GM18909 (cell line): ENCODE data around the gene CDH13.

Experiments used
- ATAC-seq: cut with Tn5 transposase; IDR thresholded peaks from one replicate; pipeline ENCODE4 v1.9.1; 2021; ENCODE audit warnings: mild to moderate bottlenecking; ENCODE audit not compliant: unreplicated experiment, poor library complexity

CDH13 gene

DNA sequence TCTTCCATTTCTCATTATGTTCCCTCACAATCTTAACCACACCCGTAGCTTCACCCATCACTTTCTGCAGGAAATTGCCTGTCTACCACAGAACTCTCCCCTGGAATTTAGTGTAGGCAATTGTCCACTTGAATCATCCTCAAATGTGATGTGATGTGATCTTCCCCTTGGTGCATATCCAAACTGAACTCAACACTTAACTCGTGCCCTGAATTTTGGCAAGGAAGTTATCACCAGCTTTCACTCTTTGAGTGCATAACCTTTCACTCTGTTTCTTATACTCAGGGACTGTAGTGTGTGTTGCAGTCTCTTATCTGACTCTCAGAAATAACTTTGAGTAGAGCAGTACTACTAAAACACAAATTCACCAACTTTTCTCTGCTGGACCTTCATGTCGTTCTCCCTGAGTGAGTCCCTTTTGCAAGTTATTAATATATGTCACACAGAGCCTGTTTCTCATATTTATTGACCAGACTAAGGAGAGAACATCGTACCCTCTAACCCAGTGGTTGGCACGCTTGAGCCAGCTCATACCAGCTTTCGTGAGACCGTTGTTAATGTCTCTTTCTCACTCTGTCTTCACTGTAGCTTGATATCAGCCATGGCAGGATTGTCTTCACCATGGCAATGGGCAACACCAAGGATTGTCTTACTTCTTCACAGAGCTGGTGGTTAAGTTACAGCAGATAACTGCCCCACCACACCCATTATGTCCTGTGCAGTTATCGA is 622.1 kb downstream of the CDH13 start:
- ATAC-seq: no peak

DNA sequence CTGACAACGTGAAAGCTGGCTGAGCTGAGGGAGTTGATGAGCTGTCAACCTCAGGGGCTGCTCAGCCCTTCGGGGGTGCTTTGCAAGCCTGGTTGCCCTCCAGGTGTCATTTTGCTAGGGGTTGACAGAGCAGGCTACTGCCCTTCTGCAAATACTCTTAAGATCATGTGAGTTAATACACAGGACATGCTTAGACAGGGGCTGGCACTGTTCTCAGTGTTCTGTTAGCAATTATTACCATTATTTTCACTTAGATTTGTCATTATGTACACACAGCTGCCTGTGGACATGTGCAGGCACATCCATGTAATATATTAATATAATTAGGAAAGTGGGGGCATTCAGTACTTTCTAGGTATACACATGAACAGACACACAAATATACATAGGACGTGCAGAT is 626.8 kb downstream of the CDH13 start:
- no peak for ATAC-seq

DNA sequence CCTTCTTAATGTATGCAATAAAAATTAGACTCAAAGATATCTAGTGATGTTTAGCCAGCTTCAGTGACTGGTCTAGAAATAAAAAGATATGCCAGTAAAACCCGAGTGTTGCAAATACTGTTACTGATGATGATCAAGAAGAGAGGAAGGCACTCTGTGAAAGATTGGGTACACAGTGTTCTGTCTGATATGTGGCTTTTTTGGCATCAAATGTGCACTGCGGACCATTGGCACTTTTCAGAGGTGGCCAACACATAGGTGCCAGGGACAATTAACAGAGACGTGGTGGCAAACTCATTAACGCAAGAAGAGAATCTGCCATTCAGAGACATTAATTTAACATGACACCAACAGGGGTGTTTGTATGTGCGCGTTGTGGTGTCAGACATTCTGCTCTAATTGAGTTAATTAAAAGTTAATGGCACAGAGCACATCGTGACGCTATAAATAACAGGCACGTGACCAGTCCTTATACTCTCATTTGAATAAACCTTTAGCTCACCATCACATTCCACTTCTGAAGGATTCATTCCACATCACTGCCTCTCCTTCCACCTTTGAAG is 631.7 kb downstream of the CDH13 start:
- no peak for ATAC-seq

DNA sequence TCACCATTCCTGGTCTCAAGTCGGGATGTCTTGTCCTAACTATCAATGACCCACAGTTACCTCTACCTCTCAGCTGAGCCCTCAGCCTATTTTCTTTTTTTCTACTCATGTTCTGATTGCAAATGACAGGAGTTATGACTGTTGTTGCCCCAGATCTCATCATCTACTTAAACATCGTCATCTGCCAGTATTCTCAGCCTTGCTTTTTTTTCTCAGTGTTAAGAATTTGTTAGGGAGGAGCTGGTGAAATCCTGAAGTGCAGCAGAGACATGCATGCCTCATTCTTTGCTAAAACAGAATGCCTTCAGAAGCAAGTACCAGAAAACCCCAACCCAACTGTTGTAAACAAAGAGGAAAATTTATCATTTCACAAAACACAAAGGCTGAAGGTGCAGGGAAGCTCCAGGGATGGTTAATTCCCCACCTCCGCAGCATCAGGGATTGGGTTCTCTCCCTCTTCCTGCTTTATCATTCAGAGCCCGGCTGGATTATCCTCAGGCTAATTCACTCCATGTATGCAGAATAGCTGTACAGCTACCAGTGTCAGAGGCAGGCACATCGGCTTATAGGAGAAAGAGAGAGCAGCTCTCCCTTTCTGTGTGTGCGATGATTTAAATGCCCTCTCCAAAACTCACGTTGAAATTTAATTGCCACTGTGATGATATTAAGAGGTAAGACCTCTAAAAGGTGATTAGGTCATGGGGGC is 640.2 kb downstream of the CDH13 start:
- no peak for ATAC-seq

DNA sequence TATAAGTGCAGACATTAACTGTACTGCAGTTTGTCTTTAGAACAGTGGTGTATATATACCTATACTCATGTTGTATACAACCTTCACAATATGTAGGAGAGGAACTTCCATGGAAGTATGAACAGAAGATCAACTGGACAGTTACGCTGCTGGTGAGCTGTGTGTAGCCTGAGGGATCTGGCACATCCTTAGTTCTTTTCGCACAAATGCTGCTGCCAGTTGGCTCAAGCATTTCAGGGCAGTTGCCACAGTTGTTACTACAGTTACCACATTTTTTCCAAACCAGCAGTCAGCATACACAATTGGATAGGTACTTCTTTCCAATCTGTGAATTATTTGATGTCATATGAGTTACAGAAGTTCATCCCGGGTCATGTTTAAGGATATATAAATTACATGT is 641.4 kb downstream of the CDH13 start:
- no peak for ATAC-seq

DNA sequence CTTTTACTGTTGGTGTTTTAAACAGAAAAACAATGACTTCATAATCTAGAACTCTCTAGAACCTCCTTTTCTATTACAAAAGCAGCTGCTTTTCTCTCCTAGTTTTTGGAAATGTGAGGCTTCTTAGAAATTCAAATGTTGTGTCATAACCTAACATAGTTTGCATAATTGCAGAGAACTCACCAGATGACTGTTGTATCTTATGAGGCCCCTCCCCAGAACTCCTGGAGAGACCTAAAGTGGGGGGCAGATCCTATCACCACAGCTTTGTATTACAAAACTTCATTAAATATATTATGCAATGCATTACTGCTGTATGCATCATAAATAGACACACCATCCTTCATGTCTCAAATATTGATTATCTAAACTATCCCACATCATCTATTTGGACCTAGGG is 642.3 kb downstream of the CDH13 start:
- no peak for ATAC-seq

DNA sequence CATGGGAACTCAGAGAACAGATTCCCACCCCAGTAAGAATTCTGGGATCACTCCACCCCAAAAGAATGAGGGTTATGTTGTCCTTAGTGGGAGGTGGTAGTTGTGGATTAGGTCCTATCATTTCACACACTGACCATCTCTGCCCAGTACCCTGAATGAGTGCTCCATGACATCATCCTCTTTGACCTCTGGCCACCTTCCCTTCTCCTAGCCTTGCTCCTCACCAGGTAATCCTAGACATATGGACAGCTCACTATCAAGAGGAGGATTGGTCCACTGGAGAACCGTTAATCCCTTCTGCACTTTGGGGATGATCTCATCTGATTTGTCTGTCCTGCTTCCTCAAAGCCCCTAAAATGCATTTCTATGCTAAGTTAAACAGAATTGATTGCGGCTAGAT is 642.8 kb downstream of the CDH13 start:
- no peak for ATAC-seq

DNA sequence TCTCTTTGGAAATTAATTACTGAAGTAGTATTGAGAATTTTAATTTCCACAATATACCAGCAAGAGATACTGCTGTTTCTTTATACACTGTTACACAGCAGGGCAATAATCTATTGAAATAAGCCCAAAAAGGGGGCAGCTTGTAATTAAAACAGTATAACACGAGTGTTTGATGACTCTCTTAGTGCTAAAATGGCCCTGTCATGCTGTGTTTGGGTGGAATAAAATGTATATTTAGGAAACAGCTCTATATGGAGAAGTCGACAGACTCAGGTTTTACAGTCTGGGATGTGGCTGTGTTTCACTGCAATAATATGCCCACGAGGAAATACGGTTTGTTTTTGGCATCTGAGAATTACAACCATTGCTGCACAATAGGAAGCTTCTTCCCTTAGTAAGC is 643.3 kb downstream of the CDH13 start:
- no peak for ATAC-seq

DNA sequence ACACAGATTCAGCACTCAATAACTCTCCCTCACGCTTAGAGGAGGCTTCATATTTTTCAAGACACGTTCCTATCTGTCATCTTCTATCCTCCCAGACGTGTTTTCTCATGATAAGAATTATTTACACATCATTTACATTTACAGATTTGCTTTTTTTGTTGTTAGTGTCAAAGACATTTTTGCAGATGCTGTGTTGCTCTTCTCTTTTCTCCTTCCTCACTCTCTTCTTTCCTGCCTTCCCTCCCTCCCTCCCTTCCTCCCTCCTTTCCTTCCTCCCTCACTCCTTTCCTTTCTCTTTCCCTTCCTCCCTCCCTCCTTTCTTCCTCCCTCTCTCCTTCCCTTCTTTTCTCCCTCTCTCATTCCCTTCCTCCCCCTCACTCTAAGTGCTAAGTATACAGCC is 643.9 kb downstream of the CDH13 start:
- no peak for ATAC-seq

DNA sequence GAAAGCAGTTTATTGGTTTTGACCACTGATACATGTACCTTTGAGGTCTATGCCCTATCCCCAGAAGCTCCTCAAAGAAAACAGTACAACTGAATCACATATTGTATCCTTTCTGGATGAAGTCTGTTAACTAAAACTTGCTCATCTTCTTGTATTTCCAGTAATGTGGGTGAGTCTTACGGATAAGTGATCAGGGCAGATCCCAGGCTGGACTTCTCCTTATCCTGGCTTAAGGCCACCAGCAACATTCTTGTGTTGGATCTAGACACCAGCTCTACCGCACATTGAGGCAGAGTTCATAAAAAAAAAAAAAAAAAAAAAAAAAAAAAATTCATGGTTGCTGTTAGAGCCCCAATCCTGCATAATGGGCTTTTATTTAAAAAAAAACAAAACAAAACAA is 644.4 kb downstream of the CDH13 start:
- ATAC-seq: no peak

DNA sequence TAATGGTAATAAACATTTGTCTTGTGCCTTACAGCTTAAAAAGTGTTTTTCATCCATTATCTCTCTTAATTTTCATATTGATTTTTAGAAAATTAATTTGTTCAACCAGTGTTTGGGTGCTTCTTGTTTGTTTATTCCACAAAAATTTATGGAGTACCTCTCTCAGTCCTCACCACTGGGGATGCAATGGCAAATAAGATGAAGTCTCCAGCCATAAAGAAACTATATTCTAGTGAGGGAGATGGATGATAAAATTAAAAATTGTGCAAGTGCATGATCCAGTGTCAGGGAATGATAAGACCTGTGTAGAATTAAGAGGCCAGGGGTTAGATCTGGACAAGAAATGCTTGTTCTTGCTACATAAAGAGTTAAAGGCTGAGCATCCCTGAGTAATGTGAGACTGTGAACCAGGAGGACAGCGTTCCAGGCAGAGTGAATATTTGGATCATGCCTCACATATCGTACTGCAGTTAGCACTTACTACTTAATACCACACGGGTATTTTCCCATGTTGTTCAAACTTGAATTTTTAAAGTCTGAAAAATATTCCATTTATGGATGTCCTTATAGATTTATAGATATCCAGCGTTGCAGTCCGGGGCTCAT is 645.3 kb downstream of the CDH13 start:
- no peak for ATAC-seq

DNA sequence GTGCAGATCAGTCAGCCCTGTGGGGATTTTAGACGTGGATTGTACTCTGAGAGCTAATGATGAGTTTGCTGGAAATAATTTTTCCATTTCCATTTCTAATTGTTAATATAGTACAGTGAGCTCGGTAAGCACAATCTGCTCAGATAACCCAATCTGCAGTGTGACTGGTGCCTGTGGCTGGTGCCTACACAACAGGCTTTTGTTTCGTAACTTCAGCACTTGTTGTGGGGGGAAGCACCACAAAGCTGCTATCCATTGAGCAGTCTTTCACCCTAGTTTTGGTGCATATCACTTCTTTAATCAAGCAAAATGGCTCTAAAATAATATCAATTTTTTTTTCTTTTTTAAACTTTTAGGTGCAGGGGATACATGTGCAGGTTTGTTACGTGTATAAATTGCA is 646.1 kb downstream of the CDH13 start:
- no peak for ATAC-seq

DNA sequence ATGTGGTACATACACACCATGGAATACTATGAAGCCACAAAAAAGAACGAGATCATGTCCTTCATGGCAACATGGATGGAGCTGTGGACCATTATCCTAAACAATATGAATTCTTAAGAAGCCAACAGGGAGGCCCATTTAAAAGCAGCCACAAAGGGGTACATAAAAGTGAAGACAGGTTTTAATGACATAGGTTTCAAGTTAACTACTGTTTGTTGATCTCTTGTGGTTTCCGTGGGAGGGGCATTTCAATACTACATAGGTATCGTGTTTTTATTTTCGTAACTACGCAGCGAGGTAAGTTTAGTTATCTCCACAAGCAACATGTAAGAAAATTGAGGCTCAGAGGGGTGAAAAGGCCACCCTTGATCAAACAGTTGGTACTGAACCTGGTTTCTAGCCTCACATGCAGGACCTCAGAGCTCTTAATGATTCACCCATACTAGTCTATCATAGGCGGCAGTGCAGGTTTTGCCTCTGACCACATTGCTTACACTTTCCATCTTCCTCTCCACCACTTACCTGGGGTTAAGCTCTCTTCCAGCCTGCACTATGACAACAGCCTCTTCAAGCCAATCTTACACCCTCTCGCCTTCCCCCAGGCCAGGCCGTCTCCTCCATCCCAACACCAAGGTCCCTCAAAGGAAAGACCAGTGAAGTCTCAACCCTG is 646.9 kb downstream of the CDH13 start:
- no peak for ATAC-seq

DNA sequence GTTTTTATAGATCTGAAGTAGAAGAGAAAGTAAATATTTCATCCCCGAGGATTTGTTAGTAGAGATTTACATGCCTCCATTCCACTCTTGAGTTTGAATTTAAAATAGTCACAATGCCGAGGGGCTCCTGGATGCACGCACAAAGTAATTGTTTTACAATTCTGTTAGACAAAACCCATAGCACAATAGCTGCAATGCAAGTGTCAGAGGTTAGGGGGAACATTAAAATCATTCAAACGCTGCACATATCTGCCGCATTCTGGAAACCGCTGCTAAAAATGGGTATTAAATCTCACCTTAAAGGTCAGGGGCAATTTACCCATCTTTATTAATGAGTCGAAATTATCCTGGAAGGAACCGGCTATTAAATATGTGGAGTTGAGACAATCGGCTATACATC is 652.5 kb downstream of the CDH13 start:
- no peak for ATAC-seq

DNA sequence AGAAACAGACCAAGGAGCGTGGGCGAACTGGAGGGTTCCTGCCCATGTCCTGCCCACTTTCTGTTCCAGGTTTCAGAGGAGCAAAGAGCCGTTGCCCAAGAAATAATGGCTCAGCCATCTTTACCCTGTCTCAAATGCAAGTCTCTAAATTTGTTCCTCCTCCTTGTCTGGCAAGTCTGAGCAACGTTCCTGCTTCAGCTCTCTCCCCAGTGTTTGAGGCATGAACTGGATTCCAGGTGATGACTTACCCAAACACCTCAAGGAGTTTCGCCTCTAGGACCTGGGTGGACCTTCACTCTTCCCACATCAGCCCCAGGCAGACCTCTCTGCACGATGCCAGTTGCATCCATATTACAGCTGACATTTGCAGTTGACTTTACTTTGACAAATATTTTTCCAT is 659.2 kb downstream of the CDH13 start:
- no peak for ATAC-seq

DNA sequence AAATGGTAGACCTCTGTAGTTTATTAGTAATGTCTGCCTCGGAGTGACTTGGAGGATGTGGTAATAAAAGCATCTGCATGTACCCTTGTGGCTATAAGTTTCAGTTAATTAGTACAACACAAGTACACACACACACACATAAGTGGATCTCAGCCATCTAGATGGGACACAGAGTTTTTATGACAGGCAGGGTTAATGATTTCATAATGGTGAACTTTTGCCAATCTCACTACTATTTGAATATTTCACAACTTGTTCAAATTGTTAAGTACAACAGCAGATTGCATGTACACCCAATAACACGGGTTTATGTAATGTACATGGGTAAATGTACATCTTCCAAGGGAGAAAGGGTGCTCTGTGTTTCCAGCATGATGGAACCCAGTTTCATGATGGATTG is 669.7 kb downstream of the CDH13 start:
- no peak for ATAC-seq

DNA sequence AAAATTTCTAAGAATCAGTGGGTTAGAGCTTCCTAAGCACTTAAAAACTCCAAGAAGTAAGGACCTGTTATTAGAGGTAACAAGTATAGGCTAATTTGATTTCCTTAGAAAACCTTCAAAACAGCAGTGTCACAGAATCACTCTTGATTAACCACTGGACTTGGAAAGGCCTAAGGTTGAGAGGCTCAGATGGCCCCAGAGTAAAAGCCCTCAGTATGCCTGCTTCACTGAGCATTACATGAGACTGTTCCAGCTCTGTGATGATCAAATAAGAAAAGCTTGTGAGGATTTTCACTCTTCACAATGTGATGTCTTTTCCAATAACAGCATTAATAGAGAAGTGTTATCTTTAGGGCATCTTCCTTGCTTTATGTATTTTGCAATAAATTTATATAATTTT is 671.8 kb downstream of the CDH13 start:
- no peak for ATAC-seq

DNA sequence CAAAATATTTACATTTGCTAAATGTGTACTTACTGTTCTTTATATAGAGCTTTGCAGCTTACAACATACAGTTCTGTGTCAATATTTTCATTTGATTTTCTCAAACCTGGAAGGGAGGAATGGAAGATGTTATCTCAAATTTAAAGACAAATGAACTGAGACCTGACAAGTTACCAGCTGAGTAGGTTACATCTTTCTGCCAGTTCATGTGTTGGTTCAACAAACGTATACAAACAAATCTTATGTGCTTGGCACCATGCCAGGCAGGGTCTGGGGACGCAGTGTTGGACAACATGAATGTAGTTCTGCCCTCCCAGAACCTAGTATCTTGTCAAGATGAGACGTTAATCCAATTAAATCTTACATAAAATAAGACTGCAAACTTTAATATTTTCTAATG is 673.6 kb downstream of the CDH13 start:
- ATAC-seq: no peak

DNA sequence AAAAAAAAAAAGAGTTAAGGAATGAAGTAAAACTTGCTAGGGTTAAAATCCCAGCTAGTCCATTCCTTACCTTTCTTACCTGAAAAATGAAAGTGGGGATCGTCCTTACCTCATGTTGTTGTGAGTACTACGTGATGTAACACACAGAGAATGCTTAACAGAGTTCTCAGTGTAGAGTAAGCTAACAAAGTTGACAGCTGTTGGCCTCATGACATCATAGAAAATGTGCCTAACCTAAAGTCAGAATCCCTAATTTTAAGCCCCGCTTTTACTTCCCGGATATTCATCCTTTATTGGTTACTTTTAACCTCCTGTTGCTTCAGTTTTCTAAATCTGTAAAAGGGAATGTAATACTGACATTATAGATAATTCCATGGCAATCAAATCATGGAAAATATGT is 675.2 kb downstream of the CDH13 start:
- no peak for ATAC-seq

DNA sequence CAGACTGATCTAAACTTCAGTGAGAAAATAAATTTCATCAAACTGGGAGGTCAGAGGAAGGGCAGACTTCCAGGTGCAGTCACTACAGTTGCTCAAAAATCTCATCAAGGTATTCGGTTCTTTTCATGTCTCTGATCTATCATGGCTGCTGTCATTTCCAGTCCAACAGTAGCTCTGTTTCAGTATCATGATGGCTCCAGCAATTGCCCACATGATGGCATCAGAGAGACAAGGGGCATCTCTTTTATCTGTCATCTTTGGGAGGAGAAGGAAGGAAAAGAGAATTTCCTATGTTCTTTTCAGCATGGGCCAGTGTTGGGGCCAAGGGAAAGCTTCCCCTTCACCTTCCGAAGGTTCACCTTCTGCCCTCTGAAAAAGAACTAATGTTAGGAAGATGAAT is 676.1 kb downstream of the CDH13 start:
- ATAC-seq: no peak

DNA sequence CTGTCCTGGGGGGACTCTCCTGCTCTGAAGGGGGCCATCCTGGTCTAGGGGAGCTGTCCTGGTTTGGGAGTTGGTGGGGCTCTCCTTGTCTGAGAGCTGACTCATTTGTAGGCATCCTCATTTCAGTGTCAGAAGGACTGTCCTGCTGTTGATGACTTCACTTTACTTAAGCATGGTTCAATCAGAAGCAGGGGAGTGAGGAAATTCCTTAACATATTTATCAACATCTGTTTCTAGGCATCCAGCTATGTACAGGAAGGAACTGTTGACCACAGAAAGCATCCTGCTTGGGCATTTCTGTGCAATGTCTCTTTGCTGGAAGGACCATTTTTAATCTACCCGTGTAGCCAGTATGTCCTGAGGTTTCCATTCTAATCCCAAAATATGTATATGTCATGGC is 678.3 kb downstream of the CDH13 start:
- no peak for ATAC-seq
